Measurements from ENCODE around the gene PEX1. TPM values are rescaled to one million over a fixed set of nuclear protein-coding genes. Genes with fewer than 3 reads are reported as not detected.
"Not testable (repeated sequence)": the region's sequence is repeated elsewhere in the genome, so short reads cannot be mapped to it uniquely, and the experiment has no call there.

Gene PEX1
- polyA plus RNA-seq, 1 donor, result 66.7 TPM

DNA sequence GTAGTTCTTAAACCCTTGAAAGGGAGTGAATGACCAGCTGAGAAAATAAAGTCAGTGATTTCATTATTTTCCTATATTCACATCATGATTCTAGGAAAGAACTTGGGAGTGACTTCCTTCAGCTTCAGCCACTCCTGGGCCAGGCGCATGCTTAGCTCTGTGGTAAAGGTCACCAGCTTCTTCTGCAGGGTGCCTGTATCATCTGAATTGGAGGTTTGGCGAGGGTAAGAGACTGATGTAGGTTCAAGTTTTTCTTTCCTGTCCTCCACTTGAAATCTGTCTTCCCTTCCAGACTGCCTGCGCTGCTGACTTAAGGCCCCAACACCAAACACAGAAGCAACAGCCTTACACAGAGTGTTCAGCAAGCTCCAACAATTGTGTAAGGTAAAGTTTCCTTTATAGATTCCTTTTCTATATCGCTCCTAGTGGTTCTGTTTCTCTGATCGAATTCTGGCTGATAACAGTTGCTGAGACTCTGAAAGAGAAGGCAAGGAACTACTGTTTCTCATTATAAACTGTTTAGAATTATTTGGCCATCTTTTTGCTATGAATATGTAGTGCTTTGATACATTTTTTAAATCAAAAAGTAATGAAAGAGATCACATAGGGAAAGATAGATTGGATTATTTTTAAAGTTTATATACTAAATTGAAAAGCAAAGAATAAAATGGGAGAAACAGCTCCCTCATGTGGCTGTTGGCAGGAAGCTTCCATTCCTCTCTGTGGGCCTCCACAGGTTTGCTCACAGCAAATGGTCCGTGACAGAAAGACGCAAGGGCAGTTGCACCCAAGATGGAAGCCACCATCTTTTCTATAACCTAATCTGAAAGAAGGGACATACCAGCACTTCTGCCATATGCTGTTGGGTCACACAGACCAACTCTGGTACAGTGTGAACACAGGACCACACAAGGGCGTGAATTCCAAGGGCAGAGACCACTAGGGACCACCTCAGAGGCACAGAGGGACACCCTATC, 67.0 kb downstream of the PEX1 start:
- DNase-seq, result peak; percentile 46

GRCh38 chr7:92460510-92460909, 67.8 kb downstream of the PEX1 start:
- no peak for DNase-seq

DNA sequence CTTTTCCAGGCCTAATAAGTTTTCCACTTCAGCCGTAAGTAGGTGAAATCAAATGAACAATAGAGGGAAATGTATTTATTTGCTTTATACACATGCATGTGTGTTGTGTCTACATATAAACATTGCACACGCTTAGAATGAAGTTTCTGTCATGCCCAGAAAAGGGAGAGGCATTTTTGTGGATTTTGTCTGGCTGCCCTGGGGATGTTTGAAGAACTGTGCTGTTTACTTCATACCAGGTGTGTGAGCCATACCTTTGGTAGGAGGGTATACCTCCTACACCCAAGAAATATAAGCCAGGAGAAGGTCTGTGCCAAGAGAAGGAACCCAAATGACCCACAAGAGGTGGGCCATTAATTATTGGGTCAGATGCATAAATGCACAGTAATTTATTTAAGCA, 68.2 kb downstream of the PEX1 start:
- DNase-seq, result no peak

DNA sequence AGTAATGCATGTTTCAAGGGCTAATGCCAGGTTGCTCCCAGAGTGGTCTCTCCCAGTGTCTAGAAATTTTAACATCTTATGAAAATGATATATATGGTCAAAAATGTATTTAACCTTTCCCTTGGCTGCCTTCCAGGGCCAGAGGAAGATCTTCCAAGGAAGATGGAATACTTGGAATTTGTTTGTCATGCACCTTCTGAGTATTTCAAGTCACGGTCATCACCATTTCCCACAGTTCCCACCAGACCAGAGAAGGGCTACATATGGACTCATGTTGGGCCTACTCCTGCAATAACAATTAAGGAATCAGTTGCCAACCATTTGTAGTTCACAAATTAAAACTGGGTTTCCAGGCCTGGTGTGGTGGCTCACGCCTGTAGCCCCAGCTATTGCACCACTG, 72.1 kb downstream of the PEX1 start:
- no peak for DNase-seq

DNA sequence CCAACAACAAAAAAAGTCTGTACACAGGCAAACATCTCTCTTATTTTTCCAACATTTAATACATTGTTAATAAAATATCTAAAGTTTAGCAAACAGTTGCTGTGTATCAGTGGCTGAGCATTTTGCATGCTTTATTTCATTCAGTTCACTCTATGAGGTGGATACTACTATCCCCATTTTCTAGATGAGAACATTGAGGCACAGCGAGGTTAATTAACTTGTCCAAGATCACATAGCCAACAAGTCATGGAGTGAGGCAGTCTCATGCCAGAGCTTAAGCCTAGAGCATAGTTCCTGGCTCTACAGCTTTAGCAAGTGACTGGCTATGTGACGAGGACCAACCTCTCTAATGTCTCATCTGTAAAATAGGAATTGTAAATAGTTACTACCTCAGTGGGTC, 76.7 kb downstream of the PEX1 start:
- DNase-seq, result no peak

GRCh38 chr7:92448205-92448747, 80.0 kb downstream of the PEX1 start:
- peak; percentile 68 for DNase-seq

DNA sequence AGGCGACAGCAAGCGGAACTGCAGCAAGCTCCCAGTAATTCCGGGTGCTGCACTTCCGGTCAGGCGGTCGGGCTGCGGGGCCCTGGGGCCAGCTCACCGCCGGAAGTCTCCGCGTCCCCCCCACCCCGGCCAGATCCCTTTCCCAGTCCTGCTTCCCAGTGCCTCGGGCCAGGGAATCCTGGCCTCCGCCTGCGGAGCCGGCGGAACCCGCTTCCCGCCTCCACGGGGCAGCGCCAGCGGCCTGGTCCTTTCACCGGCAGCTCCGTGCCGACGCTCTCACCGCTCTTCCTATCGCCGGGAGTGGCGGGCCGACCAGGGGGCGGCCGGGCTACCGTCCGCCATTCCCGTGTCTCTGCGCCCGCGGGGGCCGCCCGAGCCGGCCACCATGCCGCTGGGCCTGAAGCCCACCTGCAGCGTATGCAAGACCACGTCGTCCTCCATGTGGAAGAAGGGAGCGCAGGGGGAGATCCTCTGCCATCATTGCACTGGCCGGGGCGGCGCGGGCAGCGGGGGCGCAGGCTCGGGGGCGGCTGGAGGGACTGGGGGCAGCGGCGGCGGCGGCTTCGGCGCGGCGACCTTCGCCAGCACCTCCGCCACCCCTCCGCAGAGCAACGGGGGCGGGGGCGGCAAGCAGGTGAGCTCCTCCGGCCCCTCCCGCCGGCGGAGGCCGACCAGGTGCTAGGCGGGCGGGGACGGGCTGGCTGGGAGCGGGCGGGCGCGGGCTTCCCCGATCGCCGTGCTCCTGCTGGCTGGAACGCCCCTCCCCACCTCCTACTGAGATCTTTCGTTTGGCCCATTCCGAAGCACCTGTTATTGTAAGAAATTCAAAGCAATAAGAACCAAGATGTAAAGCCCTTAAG, 80.7 kb downstream of the PEX1 start, which contains the start of gene GATAD1:
TSS of gene GATAD1 (plus strand) at position 138 of the 860 bp plus-strand sequence. CDS start at position 386, 248 bp downstream.
- DNase-seq, result peak; percentile 92

DNA sequence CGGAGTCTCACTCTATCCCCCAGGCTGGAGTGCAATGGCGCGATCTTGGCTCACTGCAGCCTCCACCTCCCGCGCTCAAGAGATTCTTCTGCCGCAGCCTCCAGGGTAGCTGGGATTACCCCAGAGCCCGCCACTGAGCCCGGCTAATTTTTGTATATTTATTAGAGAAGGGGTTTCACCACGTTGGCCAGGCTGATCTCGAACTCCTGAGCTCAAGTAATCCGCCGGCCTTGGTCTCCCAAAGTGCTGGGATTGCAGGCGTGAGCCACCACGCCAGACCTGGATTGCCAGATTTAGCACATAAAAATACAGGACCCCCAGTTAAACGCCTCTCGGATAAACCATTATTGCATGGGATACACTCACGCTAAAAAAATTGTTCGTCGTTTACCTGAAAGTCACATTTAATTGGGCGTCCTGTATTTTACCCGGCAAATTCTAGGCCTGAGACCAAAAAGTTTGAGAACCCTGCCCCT, 81.4 kb downstream of the PEX1 start:
- DNase-seq, result no peak

DNA sequence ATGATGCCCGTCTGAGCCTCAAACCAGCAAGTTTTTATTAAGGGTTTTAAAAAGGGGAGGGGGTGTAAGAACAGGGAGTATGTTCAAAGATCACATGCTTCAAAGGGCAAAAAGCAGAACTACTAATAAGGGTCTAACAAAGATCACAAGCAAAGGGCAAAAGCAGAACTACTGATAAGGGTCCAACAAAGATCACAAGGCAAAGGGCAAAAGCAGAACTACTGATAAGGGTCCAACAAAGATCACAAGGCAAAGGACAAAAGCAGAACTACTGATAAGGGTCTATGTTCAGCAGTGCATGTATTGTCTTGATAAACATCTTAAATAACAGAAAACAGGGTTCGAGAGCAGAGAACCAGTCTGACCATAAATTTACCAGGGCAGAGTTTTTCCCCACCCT, 85.6 kb downstream of the PEX1 start:
- not testable (repeated sequence) for DNase-seq

DNA sequence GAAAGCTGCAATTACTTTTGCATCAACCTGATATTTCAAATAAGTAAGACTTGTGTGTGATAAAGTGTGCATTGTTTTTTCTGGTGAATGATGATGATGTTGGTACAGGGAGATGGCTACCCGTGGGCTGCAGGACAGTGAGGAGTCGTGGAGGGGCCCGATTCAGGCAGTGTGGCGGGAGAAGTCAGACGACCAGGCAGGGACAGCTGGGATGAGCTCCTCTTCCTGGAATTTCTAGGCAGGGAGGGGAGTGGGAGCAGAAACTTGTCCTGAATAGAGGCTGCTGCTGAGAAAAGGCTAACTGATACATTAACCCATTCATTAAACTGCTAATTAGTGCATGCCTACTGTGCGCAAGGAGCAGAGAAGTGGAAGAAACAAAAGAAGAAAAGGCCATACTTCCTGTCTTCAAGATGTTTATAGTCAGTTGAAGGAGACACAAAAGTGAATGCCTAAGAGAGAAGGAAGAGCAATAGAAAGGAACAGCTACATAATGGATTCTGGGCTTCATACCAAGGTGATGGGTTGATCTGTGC, 90.3 kb downstream of the PEX1 start:
- no peak for DNase-seq

Other genes starting within 250 kb of the PEX1 start
- 68.7 TPM for gene GATAD1, start 81.0 kb downstream of the PEX1 start, polyA plus RNA-seq (ENCODE audit: insufficient read length)
- gene ERVW-1, start 50.6 kb downstream of the PEX1 start, polyA plus RNA-seq (ENCODE audit: insufficient read length), result 2.7 TPM
- 20.3 TPM for gene RBM48, start 275 bp upstream of the PEX1 start, polyA plus RNA-seq (ENCODE audit: insufficient read length)
- gene FAM133B, start 61.9 kb upstream of the PEX1 start, polyA plus RNA-seq (ENCODE audit: insufficient read length), result 58.3 TPM